Activated CD4-positive, alpha-beta T cell treated with anti-CD3 and anti-CD28 coated beads, Interleukin-2, amount 50 U/mL, for 48 hours (primary cell): ENCODE results near the gene CDH23.

Experiments
- DNase-seq, 2 experiments: peaks; one replicate each; pipeline ENCODE4 v3.0.0-alpha.2; 2020

CDH23 gene

GRCh38 chr10:71610651-71611050, 213.9 kb downstream of the CDH23 start:
- DNase-seq, result no peak

GRCh38 chr10:71611131-71611530, 214.4 kb downstream of the CDH23 start:
- no peak for DNase-seq

- DNase-seq, result no peak
Observed at GRCh38 chr10:71611709-71612422, 215.1 kb downstream of the CDH23 start.

GRCh38 chr10:71613261-71613777, 216.6 kb downstream of the CDH23 start:
- no peak for DNase-seq

GRCh38 chr10:71613877-71614276, 217.2 kb downstream of the CDH23 start:
- no peak for DNase-seq

GRCh38 chr10:71614946-71615345, 218.2 kb downstream of the CDH23 start:
- DNase-seq, result no peak

GRCh38 chr10:71615538-71616329, 219.0 kb downstream of the CDH23 start:
- no peak for DNase-seq

GRCh38 chr10:71616817-71617654, 220.3 kb downstream of the CDH23 start:
- DNase-seq, result no peak

GRCh38 chr10:71618176-71618575, 221.5 kb downstream of the CDH23 start:
- DNase-seq, result no peak

GRCh38 chr10:71618598-71618997, 221.9 kb downstream of the CDH23 start:
- DNase-seq, result no peak

- no peak for DNase-seq
Observed at GRCh38 chr10:71620642-71621041, 223.9 kb downstream of the CDH23 start.

- no peak for DNase-seq
Observed at GRCh38 chr10:71621231-71622153, 224.8 kb downstream of the CDH23 start.

- no peak for DNase-seq
Observed at GRCh38 chr10:71622154-71622526, 225.4 kb downstream of the CDH23 start.

- DNase-seq, result no peak
Observed at GRCh38 chr10:71622616-71623015, 225.9 kb downstream of the CDH23 start.

GRCh38 chr10:71623098-71623985, 226.6 kb downstream of the CDH23 start:
- DNase-seq, result no peak

- no peak for DNase-seq
Observed at GRCh38 chr10:71623986-71624291, 227.2 kb downstream of the CDH23 start.

- DNase-seq, result no peak
Observed at GRCh38 chr10:71625445-71626175, 228.9 kb downstream of the CDH23 start.

GRCh38 chr10:71627230-71627939, 230.7 kb downstream of the CDH23 start:
- no peak for DNase-seq

GRCh38 chr10:71627956-71628355, 231.2 kb downstream of the CDH23 start:
- no peak for DNase-seq

- DNase-seq, result no peak
Observed at GRCh38 chr10:71629131-71629530, 232.4 kb downstream of the CDH23 start.
